Endothelial cell (in vitro differentiated cells): ENCODE results near the gene SLC9A9. TPM values are rescaled to one million over a fixed set of nuclear protein-coding genes. Genes with fewer than 3 reads are reported as not detected.

ENCODE experiments used
- DNase-seq: peaks from one replicate; pipeline ENCODE4 v3.0.0; 2021; ENCODE audit warnings: low spot score
- H3K27ac Mint-ChIP-seq: one replicate; pipeline ENCODE4 v1.8.0; 2021; ENCODE audit warnings: mixed read lengths, inconsistent platforms; ENCODE audit not compliant: unreplicated experiment
- H3K27me3 Mint-ChIP-seq: one replicate; pipeline ENCODE4 v1.8.0; 2021; ENCODE audit warnings: mild to moderate bottlenecking, moderate library complexity, mixed read lengths, inconsistent platforms; ENCODE audit not compliant: unreplicated experiment
- H3K36me3 Mint-ChIP-seq: one replicate; pipeline ENCODE4 v1.8.0; 2021; ENCODE audit warnings: mild to moderate bottlenecking, low read depth, mixed read lengths, inconsistent platforms; ENCODE audit not compliant: unreplicated experiment
- H3K4me1 Mint-ChIP-seq: one replicate; pipeline ENCODE4 v1.8.0; 2021; ENCODE audit warnings: mild to moderate bottlenecking, mixed read lengths, inconsistent platforms; ENCODE audit not compliant: unreplicated experiment
- H3K4me3 Mint-ChIP-seq: one replicate; pipeline ENCODE4 v1.8.0; 2021; ENCODE audit warnings: mild to moderate bottlenecking, mixed read lengths, inconsistent platforms; ENCODE audit not compliant: unreplicated experiment
- H3K9me3 Mint-ChIP-seq: one replicate; pipeline ENCODE4 v1.8.0; 2021; ENCODE audit warnings: mixed read lengths, inconsistent platforms; ENCODE audit not compliant: unreplicated experiment
- total RNA-seq: library from RNA; stranded (reverse); fragmentation: NEBNext Ultra II Directional; extraction: Animal tissue kit (Norgen Biotek cat#: 25700); gene quantifications from one replicate; pipeline ENCODE4 v1.2.1, GENCODE V29; 2021; ENCODE audit not compliant: unreplicated experiment
- TF ChIP-seq, protein P1 (sequence below): fragments of 200-600 bp; sonication (generic); IDR thresholded peaks from one replicate; pipeline ENCODE4 v1.5.0; 2021; ENCODE audit warnings: antibody characterized with exemption; ENCODE audit not compliant: unreplicated experiment

The SLC9A9 gene
- total RNA-seq, 1 donor from 2014 or later, result 7.9 TPM

- Mint-ChIP-seq H3K4me3 (no peak overlapping the region), H3K4me1 (peaks cover 10% of the 10 kb centered on the region), H3K9me3 (no peaks in the 10 kb centered on the region), H3K27ac (no peak overlapping the region), H3K36me3 (no peaks in the 10 kb centered on the region), H3K27me3 (peaks cover 3% of the 10 kb centered on the region)
- TF ChIP-seq, protein P1, sequence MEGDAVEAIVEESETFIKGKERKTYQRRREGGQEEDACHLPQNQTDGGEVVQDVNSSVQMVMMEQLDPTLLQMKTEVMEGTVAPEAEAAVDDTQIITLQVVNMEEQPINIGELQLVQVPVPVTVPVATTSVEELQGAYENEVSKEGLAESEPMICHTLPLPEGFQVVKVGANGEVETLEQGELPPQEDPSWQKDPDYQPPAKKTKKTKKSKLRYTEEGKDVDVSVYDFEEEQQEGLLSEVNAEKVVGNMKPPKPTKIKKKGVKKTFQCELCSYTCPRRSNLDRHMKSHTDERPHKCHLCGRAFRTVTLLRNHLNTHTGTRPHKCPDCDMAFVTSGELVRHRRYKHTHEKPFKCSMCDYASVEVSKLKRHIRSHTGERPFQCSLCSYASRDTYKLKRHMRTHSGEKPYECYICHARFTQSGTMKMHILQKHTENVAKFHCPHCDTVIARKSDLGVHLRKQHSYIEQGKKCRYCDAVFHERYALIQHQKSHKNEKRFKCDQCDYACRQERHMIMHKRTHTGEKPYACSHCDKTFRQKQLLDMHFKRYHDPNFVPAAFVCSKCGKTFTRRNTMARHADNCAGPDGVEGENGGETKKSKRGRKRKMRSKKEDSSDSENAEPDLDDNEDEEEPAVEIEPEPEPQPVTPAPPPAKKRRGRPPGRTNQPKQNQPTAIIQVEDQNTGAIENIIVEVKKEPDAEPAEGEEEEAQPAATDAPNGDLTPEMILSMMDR, result no peak
- DNase-seq, result no peak
Measured at GRCh38 chr3:143367171-143367570, 481.1 kb downstream of the SLC9A9 start.

- Mint-ChIP-seq H3K27ac (no peak overlapping the region), H3K4me3 (no peak overlapping the region), H3K36me3 (no peaks in the 10 kb centered on the region), H3K9me3 (no peaks in the 10 kb centered on the region), H3K4me1 (peaks cover 10% of the 10 kb centered on the region), H3K27me3 (peaks cover 3% of the 10 kb centered on the region)
- TF ChIP-seq, protein P1, result no peak
- DNase-seq, result no peak
Measured at GRCh38 chr3:143366672-143367071, 481.6 kb downstream of the SLC9A9 start.

DNA sequence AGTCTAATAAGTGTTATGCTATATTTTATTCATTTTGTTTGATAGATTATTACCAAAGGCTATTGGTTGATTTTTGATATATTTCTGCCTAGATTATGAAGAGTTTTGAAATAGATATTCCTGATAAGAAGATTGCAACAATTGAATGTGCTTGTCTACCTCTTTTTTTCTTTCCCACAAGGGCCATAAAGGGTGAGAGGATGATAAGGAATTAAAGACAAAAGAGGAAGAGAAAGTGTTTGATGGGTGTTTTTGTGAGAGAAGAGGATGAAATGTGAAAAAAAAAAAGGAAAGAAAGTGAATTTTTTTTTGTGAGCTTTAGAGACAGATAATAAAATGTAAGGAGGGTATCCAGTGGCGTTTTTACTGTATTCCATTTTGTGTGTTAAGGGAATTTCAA, 484.3 kb downstream of the SLC9A9 start:
- H3K9me3 Mint-ChIP-seq, result no peaks in the 10 kb centered on the region
- H3K27me3 Mint-ChIP-seq, result peaks cover 3% of the 10 kb centered on the region
- TF ChIP-seq, protein P1, result no peak
- no peak overlapping the region for H3K27ac Mint-ChIP-seq
- no peak overlapping the region for H3K4me3 Mint-ChIP-seq
- no peak for DNase-seq
- peaks cover 13% of the 10 kb centered on the region for H3K4me1 Mint-ChIP-seq
- H3K36me3 Mint-ChIP-seq, result no peaks in the 10 kb centered on the region

DNA sequence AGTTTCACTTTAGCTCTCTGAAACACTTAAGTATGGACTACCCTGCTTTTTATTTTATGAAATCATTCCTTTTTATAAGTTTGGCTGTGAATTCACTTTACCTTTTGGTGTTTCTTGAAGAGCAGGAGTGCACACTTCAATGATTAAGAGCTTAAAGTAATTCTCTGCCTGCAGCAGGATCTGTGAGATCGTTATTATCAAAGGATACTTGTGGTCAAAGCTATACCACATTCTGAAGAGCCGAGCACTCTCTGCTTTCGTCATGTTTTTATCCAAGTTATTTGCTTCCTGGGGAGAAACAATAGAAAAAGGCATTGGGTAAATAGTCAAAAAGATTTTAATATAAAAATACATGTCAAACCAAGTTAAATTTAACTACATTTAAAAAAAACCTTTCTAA, 485.0 kb downstream of the SLC9A9 start:
- peaks cover 3% of the 10 kb centered on the region for H3K27me3 Mint-ChIP-seq
- peaks cover 19% of the 10 kb centered on the region for H3K4me1 Mint-ChIP-seq
- TF ChIP-seq, protein P1, result no peak
- no peak overlapping the region for H3K27ac Mint-ChIP-seq
- H3K4me3 Mint-ChIP-seq, result no peak overlapping the region
- no peaks in the 10 kb centered on the region for H3K36me3 Mint-ChIP-seq
- H3K9me3 Mint-ChIP-seq, result no peaks in the 10 kb centered on the region
- DNase-seq, result no peak

DNA sequence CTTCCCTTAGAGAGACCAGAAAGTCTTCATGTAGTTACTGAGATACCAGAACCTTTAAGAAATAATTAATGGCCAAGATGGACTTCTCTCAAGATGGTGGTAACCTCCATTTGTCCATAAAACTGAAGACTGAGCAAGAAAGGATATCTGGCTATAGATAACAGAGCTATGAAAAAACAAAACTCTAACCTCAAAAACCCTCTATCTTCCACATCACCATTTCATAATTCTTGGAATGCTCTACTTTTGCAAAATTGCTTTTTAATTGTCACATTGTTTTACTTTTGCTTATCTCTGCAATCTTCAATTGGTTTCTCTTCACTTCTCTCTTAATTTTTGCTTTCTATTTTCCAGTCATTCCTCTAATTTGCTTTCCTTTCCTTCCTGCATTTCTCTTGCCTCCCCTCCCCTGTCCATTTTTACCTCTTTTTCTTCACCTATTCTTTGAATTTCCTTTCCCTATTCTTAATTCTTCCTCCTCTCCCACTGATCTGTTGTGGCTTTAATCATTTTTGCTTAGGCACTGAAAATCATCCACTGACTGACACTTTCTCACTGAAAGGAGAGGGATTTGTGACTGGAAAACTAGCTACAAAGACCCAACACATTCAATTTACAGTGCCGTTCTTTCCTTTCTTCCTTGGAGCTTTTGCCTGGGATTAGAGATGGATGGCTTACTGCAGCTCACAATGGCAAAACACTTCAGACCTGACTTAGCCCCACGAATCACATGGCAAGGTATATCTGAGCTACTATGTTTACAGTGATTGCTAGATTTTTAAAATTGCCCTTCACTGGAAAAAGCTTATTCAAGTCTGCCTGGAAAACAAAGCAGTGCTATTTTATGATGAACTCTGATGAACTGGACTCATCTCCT, 485.9 kb downstream of the SLC9A9 start:
- no peaks in the 10 kb centered on the region for H3K36me3 Mint-ChIP-seq
- TF ChIP-seq, protein P1, result no peak
- H3K4me1 Mint-ChIP-seq, result peaks cover 20% of the 10 kb centered on the region
- DNase-seq, result no peak
- no peaks in the 10 kb centered on the region for H3K9me3 Mint-ChIP-seq
- H3K27me3 Mint-ChIP-seq, result peaks cover 3% of the 10 kb centered on the region
- H3K27ac Mint-ChIP-seq, result no peak overlapping the region
- no peak overlapping the region for H3K4me3 Mint-ChIP-seq
